ENCODE measurements around the gene ZNF714. TPM values are rescaled to one million over a fixed set of nuclear protein-coding genes. Genes with fewer than 3 reads are reported as not detected.
A peak's percentile ranks its signal among the peaks of the same experiment; 100 is the strongest.
"Not testable (repeated sequence)": the region's sequence is repeated elsewhere in the genome, so short reads cannot be mapped to it uniquely, and the experiment has no call there.

ZNF714 gene
- total RNA-seq, 1 donor from 2014 or later, result 5.8 TPM

DNA sequence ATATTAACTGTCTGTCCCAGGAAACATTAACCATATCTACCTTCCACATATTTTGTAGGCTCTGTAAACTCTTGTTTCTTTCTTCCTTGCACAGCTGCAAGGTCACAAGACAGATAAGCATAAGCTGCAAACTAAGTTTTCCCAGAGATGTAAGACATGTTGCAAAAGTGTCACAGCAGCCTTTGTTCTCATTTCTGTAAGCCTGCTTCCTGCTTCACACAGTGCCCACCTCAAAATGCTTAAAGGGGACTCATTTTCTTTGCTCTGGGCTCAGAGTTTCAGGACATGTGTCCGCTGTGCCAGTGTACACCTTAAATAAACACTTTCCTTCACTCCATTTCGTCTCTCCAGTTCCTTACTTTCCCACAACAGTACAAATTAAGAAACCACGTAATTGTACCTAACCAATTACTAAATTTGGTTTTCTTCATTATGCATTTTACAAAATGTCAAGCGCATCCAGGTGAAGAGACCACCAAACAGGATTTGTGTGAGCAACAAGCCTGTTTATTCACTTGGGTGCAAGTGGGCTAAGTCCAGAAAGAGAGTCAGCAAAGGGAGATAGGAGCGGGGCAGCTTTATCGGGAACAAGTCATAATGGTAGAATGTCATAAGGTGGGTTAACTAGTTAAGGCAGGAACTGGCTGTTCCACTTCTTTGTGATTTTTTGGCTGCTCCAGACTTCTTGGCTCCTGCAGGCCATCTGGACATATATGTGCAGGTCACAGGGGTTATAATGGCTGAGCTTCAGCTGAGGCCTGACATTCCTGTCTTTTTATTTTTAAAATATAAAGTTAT is 47.1 kb downstream of the ZNF714 start:
- DNase-seq (ENCODE audit: extremely low read depth, low read depth, low spot score), result no peak

DNA sequence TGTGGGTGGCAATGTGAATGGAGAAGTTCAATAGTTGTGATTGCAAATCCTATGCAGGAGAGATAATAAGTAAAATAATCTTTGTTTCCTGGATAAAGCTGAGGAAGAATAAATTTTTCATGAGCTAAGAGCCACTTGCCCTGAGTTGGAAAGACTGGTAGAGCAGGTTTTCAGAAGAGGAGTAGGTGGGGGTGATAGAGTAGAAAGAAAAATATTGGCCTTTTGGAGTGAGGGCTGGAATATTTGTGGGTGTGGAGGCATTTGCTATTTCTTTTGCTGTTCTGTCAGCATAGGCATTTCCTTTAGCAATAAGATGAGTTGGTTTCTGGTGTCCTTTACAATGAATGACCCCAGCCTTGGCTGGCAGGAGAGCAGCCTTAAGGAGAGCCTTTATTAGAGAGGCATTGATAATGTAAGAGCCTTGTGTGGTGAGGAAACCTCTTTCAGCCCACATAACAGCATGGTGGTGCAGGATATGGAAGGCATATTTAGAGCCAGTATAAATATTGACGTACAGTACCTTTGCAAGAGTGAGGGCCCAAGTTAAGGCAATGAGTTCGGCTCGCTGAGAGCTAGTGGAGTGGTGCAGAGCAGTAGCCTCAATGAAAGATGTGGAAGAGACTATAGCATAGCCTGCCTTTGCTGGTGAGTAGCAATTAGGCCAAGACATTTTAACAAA is 48.2 kb downstream of the ZNF714 start:
- DNase-seq (ENCODE audit: extremely low read depth, low read depth, low spot score), result no peak

DNA sequence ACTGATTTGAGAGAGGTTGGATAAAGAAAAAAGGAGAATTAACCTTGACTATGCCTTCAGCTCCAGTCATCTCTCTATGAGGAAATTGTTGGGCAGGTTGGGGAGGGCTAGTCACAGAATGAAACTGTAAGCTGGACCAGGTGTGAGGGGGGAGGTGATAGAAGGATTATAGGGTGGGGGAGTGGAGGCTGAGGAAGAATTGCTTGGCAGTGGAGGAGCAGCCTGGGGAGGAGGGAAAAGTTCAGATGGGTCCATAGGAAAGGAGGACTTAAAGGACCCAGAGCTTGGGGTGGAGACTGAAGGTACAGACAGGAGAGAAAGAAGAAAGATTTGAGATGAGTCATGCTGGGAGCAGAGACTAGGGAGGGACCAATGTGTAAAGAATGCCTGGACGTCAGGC is 51.6 kb downstream of the ZNF714 start:
- DNase-seq (ENCODE audit: extremely low read depth, low read depth, low spot score), result no peak

DNA sequence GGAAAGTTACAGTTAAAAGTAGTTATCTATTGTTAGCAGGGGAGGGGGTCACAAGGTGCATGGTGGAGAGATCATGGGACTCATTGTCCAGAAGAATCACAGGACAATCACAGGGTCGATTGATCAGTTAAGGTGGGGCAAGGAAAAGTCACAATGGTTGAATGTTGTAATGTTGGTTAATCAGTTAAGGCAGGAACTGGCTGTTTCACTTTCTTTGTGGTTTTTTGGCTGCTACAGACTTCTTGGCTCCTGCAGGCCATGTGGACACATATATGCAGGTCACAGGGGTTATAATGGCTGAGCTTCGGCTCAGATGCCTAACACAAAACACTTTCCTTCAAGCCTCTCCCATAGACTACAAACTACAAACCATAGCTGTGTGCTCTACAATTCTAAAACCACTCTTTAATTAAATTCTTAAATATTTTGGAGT is 52.9 kb downstream of the ZNF714 start:
- no peak for DNase-seq (ENCODE audit: extremely low read depth, low read depth, low spot score)

DNA sequence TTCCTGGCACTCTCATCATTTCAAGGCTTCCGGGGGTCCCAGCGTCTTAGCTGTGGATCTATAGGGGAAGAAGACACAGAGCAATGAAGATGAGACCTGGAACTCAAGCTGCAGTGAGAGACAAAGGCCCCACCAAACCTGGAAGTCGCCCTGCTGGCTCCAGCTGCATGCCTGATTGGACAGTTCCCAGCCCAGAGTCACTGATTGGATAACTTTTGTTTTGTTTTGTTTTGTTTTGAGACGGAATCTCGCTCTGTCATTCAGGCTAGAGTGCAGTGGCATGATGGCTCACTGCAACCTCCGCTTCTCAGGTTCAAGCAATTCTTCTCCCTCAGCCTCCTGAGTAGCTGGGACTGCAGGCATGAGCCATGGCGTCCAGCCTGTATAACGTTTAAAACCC is 53.4 kb downstream of the ZNF714 start:
- no peak for DNase-seq (ENCODE audit: extremely low read depth, low read depth, low spot score)

DNA sequence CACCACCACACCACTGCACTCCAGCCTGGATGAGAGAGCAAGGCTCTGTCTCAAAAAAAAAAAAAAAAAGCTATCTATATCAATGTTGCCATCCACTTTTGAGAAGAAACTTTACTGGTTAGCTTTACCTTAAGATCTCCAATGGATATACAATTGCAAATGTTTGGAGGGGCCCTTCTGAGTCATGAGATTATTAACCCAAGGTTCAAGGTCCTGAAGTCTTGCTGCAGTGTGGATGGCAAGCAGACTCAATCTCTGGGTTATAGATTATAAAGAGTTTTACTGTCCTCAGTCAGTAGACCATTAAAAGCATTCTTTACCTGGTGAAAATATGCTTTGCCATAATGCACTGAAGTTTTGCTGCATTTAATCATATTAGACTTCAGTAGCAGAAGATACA is 56.1 kb downstream of the ZNF714 start:
- no peak for DNase-seq (ENCODE audit: extremely low read depth, low read depth, low spot score)

DNA sequence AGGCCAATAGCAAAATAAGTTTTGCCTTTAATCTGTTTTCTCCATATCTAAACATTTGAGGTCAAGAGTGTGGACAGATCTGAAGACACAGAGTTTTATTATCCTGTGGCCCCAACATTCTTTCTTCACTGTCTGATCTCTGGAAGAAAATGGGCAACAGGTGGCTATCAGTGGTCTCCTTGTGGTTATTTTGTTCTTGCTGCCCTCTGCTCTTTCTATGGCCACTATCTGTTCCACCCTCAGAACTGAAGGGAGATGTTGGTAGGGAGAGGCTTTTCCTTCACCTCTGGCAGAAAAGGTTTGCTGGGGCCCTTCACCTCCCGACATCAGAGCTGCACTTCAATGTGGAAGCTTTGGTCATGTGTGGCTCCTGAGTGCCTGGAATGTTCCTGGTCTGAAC is 59.0 kb downstream of the ZNF714 start:
- not testable (repeated sequence) for DNase-seq (ENCODE audit: extremely low read depth, low read depth, low spot score)

DNA sequence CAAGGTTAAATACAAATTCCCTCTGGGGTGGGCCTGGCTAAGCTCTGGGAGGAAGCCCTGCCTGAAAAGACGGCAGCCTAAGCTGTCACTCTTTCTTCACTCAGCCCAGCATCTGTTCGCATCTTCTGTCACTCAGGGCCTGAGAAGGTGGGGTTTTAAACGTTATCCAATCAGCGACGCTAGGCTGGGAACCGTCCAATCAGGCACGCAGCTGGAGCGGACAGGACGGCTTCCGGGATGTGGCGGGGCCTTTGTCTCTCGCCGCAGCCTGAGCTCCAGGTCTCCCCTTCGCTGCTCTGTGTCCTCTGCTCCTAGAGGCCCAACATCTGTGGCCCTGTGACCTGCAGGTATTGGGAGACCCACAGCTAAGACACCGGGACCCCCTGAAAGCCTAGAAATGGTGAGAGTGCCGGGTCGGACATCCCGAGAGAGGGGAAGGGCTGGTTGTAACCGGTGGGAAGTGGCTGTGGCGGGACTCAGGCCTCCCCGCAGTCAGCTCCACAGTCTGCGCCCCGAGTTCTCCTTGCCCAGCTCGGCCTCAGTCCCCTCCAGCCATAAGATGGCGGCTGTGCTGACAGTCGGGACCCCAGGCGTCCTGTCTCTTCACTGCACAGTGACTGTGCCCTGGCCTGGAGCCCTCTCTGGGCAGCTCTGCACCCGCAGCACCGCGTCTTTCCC is 59.9 kb downstream of the ZNF714 start, which contains the start of gene ZNF431:
ZNF431 (plus strand) TSS at position 254 of the 678 bp plus-strand sequence; CDS start at position 398, 144 bp downstream.
- peak; percentile 80 for DNase-seq (ENCODE audit: extremely low read depth, low read depth, low spot score)

DNA sequence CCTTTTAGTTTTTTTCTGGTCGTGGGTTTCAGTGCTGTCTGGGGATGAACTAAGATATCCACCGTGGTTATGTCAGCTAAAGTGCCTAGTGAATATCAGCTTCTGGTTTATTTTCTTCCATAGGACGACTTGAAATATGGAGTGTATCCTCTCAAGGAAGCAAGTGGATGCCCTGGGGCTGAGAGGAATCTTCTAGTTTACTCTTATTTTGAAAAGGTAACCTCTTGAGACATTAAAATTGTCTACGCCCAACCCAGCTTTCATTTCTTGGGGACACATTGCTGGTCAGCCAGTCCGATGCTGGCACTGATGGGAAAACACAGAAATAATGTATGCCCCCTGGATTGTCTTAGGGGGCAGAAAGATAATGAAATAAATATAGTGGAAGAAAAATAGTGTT is 61.4 kb downstream of the ZNF714 start:
- no peak for DNase-seq (ENCODE audit: extremely low read depth, low read depth, low spot score)

DNA sequence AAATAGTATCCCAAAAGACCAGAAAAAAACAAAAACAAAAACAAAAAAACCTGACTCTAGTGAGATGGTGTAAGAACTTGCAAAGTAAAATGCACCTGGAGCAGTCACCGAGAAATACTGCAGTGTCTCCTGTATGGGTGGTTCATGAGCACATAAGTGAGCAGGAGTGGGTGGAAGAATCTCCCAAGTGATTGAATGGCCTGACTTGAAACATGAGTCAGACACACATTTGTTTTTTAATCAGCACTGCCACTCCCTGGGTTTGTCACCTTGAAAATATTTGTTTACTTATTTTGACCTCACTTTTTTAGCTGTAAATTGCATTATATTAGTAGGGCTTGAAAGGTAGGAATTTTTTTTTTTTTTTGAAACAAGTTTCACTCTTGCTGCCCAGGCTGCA is 61.9 kb downstream of the ZNF714 start:
- DNase-seq (ENCODE audit: extremely low read depth, low read depth, low spot score), result no peak

DNA sequence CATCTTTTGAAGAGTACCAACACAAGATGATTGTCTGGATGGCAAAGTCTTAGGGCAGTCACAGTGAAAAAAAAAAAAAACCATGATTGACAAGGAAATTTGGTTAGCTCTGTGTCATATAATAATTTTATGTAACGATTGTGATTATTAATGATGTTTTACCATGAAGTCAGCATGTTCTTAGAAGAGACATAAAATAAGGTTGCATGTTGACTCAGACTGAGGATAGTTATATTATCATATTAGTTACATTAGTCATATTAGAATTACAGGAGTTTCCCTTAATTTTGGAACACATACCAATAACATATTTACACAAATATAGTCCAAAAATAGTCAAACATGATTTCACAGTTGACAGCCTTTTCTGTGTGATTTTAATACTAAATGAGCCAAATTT is 65.5 kb downstream of the ZNF714 start:
- no peak for DNase-seq (ENCODE audit: extremely low read depth, low read depth, low spot score)

DNA sequence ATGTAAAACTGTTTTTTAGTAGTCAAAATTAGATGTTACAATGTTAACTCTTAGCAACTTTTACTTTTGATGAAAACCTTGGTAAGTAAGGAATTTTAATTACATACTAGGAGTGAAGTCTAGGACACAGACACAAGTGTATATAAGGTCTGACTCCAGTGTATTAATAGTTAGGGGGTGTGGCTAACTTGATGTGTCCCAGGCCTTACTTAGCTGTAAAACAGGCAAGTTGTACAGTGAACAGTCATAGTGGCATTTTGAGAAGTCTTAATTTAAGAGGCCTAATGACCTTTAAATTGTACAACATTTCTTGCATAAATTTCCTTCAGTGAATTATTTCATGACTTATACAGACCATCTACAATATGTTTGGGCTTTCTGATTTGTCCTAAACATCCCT is 66.7 kb downstream of the ZNF714 start:
- no peak for DNase-seq (ENCODE audit: extremely low read depth, low read depth, low spot score)

DNA sequence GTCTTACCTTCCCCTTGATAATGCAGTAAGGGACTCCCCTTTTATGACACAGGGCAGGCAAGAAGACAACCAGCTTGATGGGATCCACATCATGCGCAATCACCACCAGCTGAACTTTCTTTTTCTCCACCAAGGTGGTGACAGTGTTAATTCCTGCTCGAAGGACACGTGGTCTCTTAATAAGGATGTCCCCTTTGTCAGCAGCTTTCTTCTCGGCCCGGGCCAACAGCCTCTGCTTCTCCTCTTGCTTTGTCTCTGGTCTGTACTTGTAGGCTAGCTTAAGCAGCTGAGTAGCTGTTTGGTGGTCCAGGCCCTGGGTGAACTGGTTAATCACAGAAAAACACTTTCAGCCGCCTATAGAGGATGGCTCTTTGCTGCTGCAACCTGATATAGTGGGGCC is 67.9 kb downstream of the ZNF714 start:
- no peak for DNase-seq (ENCODE audit: extremely low read depth, low read depth, low spot score)

DNA sequence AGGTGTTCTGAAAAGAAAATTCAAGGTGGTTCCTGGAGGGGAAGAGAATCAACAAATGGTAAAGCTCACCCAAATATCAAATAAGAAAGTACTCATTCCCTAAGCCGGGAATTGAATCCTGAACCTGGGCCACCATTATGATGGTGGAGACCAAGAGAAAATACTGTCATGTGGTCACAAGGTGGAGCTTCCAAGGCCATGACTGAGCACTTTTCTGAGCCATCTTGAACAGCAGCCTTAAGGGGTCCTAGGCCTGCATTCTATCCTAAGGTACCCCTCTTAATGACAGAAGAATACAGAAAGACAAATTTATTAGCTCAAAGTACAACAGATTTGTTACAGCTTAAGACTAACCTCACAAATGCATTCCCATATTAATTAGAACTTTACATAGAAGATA is 69.5 kb downstream of the ZNF714 start:
- no peak for DNase-seq (ENCODE audit: extremely low read depth, low read depth, low spot score)

DNA sequence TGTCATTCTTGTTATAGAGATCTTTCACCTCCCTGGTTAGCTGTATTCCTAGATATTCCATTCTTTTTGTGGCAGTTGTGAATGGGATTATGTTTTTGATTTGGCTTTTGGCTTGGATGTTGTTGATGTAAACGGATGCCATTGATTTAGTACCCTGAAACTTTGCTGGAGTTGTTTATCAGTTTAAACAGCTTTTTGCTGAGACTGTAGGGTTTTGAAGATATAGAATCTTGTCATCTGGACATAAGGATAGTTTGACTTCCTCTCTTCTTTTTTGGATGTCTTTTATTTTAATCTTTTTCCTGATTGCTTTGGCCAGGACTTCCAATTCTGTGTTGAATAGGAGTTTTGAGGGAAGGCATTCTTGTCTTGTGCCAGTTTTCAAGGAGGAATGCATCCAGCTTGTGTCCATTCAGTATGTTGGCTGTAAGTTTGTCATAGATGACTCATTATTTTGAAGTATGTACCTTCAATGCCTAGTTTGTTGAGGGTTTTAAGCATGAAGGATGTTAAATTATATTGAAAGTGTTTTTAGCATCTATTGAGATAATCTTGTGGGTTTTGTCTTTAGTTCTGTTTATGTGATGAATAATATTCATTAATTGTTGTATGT is 76.6 kb downstream of the ZNF714 start:
- no peak for DNase-seq (ENCODE audit: extremely low read depth, low read depth, low spot score)

DNA sequence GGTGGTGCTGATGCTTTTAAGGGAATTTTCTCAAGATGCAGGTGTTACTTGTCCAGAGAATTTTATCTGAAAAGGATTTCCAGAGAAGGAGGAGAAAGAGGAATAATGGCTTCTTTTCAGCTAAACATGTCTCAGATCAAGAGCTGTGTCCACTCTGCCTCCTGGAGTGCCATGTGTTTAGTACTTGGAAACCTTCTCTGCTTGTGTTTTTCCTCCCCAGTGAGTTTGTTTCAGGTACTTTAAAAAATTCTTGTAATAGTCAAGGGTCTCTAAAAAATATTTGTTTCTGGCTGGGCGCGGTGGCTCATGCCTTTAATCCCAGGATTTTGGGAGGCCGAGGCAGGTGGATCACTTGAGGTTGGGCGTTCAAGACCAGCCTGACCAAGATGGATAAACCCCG is 82.5 kb downstream of the ZNF714 start:
- no peak for DNase-seq (ENCODE audit: extremely low read depth, low read depth, low spot score)

DNA sequence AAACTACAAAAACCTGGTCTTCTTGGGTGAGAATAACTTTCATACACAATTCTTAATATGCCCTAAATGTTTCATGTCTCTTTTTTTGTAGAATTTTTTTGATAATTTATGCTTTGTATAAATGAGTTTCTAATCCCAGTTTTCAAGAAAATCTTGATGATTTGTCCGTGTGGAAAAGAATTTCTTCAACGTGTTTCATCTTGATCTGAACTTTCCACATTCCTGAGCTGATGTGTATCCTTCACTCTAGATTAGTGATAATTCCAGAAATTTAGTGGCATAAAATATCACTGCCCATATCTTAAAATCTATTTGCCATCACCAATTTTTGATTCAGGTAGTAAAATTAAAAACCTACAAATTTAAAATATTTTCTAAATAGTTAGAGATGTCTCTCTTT is 84.4 kb downstream of the ZNF714 start:
- DNase-seq (ENCODE audit: extremely low read depth, low read depth, low spot score), result no peak

All from glomerular endothelial cell (primary cell).